ENCODE results near the gene ALB. TPM values are rescaled to one million over a fixed set of nuclear protein-coding genes. Genes with fewer than 3 reads are reported as not detected.

ALB gene
- total RNA-seq, 1 donor from 2014 or later, result 0.70 TPM

GRCh38 chr4:73391774-73392173, 12.3 kb upstream of the ALB start:
- TF ChIP-seq, protein P1, sequence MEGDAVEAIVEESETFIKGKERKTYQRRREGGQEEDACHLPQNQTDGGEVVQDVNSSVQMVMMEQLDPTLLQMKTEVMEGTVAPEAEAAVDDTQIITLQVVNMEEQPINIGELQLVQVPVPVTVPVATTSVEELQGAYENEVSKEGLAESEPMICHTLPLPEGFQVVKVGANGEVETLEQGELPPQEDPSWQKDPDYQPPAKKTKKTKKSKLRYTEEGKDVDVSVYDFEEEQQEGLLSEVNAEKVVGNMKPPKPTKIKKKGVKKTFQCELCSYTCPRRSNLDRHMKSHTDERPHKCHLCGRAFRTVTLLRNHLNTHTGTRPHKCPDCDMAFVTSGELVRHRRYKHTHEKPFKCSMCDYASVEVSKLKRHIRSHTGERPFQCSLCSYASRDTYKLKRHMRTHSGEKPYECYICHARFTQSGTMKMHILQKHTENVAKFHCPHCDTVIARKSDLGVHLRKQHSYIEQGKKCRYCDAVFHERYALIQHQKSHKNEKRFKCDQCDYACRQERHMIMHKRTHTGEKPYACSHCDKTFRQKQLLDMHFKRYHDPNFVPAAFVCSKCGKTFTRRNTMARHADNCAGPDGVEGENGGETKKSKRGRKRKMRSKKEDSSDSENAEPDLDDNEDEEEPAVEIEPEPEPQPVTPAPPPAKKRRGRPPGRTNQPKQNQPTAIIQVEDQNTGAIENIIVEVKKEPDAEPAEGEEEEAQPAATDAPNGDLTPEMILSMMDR (conservative IDR thresholded peaks at IDR 0.05), result no peak
- DNase-seq (ENCODE audit: low read depth, low spot score), result no peak
- Mint-ChIP-seq H3K27me3 (ENCODE audit: low read depth) (no peaks in the 10 kb centered on the region), H3K36me3 (ENCODE audit: low read depth) (no peaks in the 10 kb centered on the region), H3K9me3 (peaks cover 3% of the 10 kb centered on the region), H3K27ac (ENCODE audit: unreplicated experiment) (no peak overlapping the region), H3K4me1 (no peaks in the 10 kb centered on the region), H3K4me3 (no peak overlapping the region)

GRCh38 chr4:73392936-73393335, 11.2 kb upstream of the ALB start:
- no peaks in the 10 kb centered on the region for H3K4me1 Mint-ChIP-seq
- TF ChIP-seq, protein P1 (conservative IDR thresholded peaks at IDR 0.05), result no peak
- H3K4me3 Mint-ChIP-seq, result no peak overlapping the region
- no peak overlapping the region for H3K27ac Mint-ChIP-seq (ENCODE audit: unreplicated experiment)
- no peaks in the 10 kb centered on the region for H3K27me3 Mint-ChIP-seq (ENCODE audit: low read depth)
- H3K36me3 Mint-ChIP-seq (ENCODE audit: low read depth), result no peaks in the 10 kb centered on the region
- peaks cover 3% of the 10 kb centered on the region for H3K9me3 Mint-ChIP-seq
- no peak for DNase-seq (ENCODE audit: low read depth, low spot score)

- Mint-ChIP-seq H3K27me3 (ENCODE audit: low read depth) (no peaks in the 10 kb centered on the region), H3K4me3 (no peak overlapping the region), H3K4me1 (no peaks in the 10 kb centered on the region), H3K9me3 (no peaks in the 10 kb centered on the region), H3K27ac (ENCODE audit: unreplicated experiment) (no peak overlapping the region), H3K36me3 (ENCODE audit: low read depth) (no peaks in the 10 kb centered on the region)
- TF ChIP-seq, protein P1 (conservative IDR thresholded peaks at IDR 0.05), result no peak
- DNase-seq (ENCODE audit: low read depth, low spot score), result no peak
Observed at GRCh38 chr4:73396304-73396703, 7.8 kb upstream of the ALB start.

GRCh38 chr4:73396993-73397972, 6.8 kb upstream of the ALB start:
- no peaks in the 10 kb centered on the region for H3K9me3 Mint-ChIP-seq
- no peaks in the 10 kb centered on the region for H3K4me1 Mint-ChIP-seq
- no peaks in the 10 kb centered on the region for H3K36me3 Mint-ChIP-seq (ENCODE audit: low read depth)
- no peaks in the 10 kb centered on the region for H3K27me3 Mint-ChIP-seq (ENCODE audit: low read depth)
- no peak overlapping the region for H3K4me3 Mint-ChIP-seq
- TF ChIP-seq, protein P1 (conservative IDR thresholded peaks at IDR 0.05), result no peak
- no peak overlapping the region for H3K27ac Mint-ChIP-seq (ENCODE audit: unreplicated experiment)
- DNase-seq (ENCODE audit: low read depth, low spot score), result no peak

- H3K4me3 Mint-ChIP-seq, result no peak overlapping the region
- TF ChIP-seq, protein P1 (conservative IDR thresholded peaks at IDR 0.05), result no peak
- no peaks in the 10 kb centered on the region for H3K9me3 Mint-ChIP-seq
- H3K27ac Mint-ChIP-seq (ENCODE audit: unreplicated experiment), result no peak overlapping the region
- no peak for DNase-seq (ENCODE audit: low read depth, low spot score)
- no peaks in the 10 kb centered on the region for H3K36me3 Mint-ChIP-seq (ENCODE audit: low read depth)
- H3K27me3 Mint-ChIP-seq (ENCODE audit: low read depth), result no peaks in the 10 kb centered on the region
- H3K4me1 Mint-ChIP-seq, result no peaks in the 10 kb centered on the region
Observed at GRCh38 chr4:73401412-73401811, 2.7 kb upstream of the ALB start.
